ENCODE results near the gene SLC44A2. TPM values are rescaled to one million over a fixed set of nuclear protein-coding genes. Genes with fewer than 3 reads are reported as not detected.

The SLC44A2 gene
- 85.5 and 98.6 TPM in 2 replicates for total RNA-seq

GRCh38 chr19:10625003-10625761 is at the start of gene SLC44A2:
Gene SLC44A2, plus strand, starts transcription at chr19:10625553. Its CDS starts 81 bp downstream, at chr19:10625634.
- Mint-ChIP-seq H3K27me3 (no peaks in the 10 kb centered on the region), H3K4me1 (peaks cover 29% of the 10 kb centered on the region), H3K9me3 (no peaks in the 10 kb centered on the region), H3K27ac (peak within 1 kb of the TSS; percentile 72), H3K4me3 (peak within 1 kb of the TSS; percentile 39), H3K36me3 (ENCODE audit: low read depth) (peaks cover 19% of the 10 kb centered on the region)
- intact Hi-C loops (cut with micrococcal nuclease) = no loop called here
- DNase-seq = no peak

GRCh38 chr19:10577951-10578350 is 47.4 kb upstream of the SLC44A2 start:
- H3K4me1 Mint-ChIP-seq = peaks cover 13% of the 10 kb centered on the region

GRCh38 chr19:10580979-10581631 is 44.2 kb upstream of the SLC44A2 start:
- DNase-seq = peak; percentile 97
- no peak overlapping the region for H3K4me3 Mint-ChIP-seq
- intact Hi-C loops (cut with micrococcal nuclease) = loop anchor here (1.0 kb wide), 2 partner anchors 63 to 118 kb away; no protein-coding TSS in a partner anchor
- peak overlapping the region; percentile 30 for H3K27ac Mint-ChIP-seq
- no peaks in the 10 kb centered on the region for H3K9me3 Mint-ChIP-seq
- peaks cover 7% of the 10 kb centered on the region for H3K27me3 Mint-ChIP-seq
- H3K4me1 Mint-ChIP-seq = peaks cover 8% of the 10 kb centered on the region
- no peaks in the 10 kb centered on the region for H3K36me3 Mint-ChIP-seq (ENCODE audit: low read depth)

More at GRCh38 chr19:10577951-10578350, 47.4 kb upstream of the SLC44A2 start:
- Mint-ChIP-seq H3K36me3 (ENCODE audit: low read depth) (no peaks in the 10 kb centered on the region), H3K9me3 (no peaks in the 10 kb centered on the region), H3K27ac (no peak overlapping the region), H3K4me3 (no peak overlapping the region), H3K27me3 (no peaks in the 10 kb centered on the region)
- DNase-seq = no peak
- intact Hi-C loops (cut with micrococcal nuclease) = no loop called here

GRCh38 chr19:10582091-10582490 is 43.3 kb upstream of the SLC44A2 start:
- Mint-ChIP-seq H3K9me3 (no peaks in the 10 kb centered on the region), H3K4me3 (no peak overlapping the region), H3K36me3 (ENCODE audit: low read depth) (no peaks in the 10 kb centered on the region), H3K4me1 (peaks cover 8% of the 10 kb centered on the region), H3K27ac (no peak overlapping the region), H3K27me3 (peaks cover 15% of the 10 kb centered on the region)
- DNase-seq = no peak
- intact Hi-C loops (cut with micrococcal nuclease) = no loop called here

GRCh38 chr19:10583036-10583776 is 42.1 kb upstream of the SLC44A2 start:
- no peak overlapping the region for H3K4me3 Mint-ChIP-seq
- no peak overlapping the region for H3K27ac Mint-ChIP-seq
- intact Hi-C loops (cut with micrococcal nuclease) = no loop called here
- peaks cover 14% of the 10 kb centered on the region for H3K4me1 Mint-ChIP-seq
- no peak for DNase-seq
- peaks cover 23% of the 10 kb centered on the region for H3K27me3 Mint-ChIP-seq
- H3K9me3 Mint-ChIP-seq = peaks cover 7% of the 10 kb centered on the region
- H3K36me3 Mint-ChIP-seq (ENCODE audit: low read depth) = peaks cover 3% of the 10 kb centered on the region

GRCh38 chr19:10586396-10586795 is 39.0 kb upstream of the SLC44A2 start:
- intact Hi-C loops (cut with micrococcal nuclease) = no loop called here
- peaks cover 9% of the 10 kb centered on the region for H3K4me1 Mint-ChIP-seq
- no peak for DNase-seq
- no peak overlapping the region for H3K4me3 Mint-ChIP-seq
- H3K27ac Mint-ChIP-seq = no peak overlapping the region
- peaks cover 7% of the 10 kb centered on the region for H3K9me3 Mint-ChIP-seq
- H3K36me3 Mint-ChIP-seq (ENCODE audit: low read depth) = peaks cover 3% of the 10 kb centered on the region
- peaks cover 23% of the 10 kb centered on the region for H3K27me3 Mint-ChIP-seq

- H3K9me3 Mint-ChIP-seq = peaks cover 7% of the 10 kb centered on the region
- intact Hi-C loops (cut with micrococcal nuclease) = no loop called here
- peaks cover 23% of the 10 kb centered on the region for H3K27me3 Mint-ChIP-seq
- H3K4me3 Mint-ChIP-seq = no peak within 1 kb of the TSS
- peaks cover 9% of the 10 kb centered on the region for H3K4me1 Mint-ChIP-seq
- H3K27ac Mint-ChIP-seq = no peak within 1 kb of the TSS
- H3K36me3 Mint-ChIP-seq (ENCODE audit: low read depth) = peaks cover 3% of the 10 kb centered on the region
- no peak for DNase-seq
These were observed 38.1 kb upstream of the SLC44A2 start, which contains the start of gene AP1M2 for GRCh38 chr19:10587022-10587838. Gene AP1M2, minus strand, starts transcription at chr19:10587312. Its CDS starts 81 bp downstream, at chr19:10587231.

GRCh38 chr19:10587839-10588150 is 37.6 kb upstream of the SLC44A2 start:
- H3K27ac Mint-ChIP-seq = no peak overlapping the region
- intact Hi-C loops (cut with micrococcal nuclease) = no loop called here
- peaks cover 23% of the 10 kb centered on the region for H3K27me3 Mint-ChIP-seq
- peaks cover 3% of the 10 kb centered on the region for H3K36me3 Mint-ChIP-seq (ENCODE audit: low read depth)
- peaks cover 9% of the 10 kb centered on the region for H3K4me1 Mint-ChIP-seq
- peaks cover 7% of the 10 kb centered on the region for H3K9me3 Mint-ChIP-seq
- DNase-seq = no peak
- no peak overlapping the region for H3K4me3 Mint-ChIP-seq

- H3K27ac Mint-ChIP-seq = no peak overlapping the region
- intact Hi-C loops (cut with micrococcal nuclease) = no loop called here
- no peak for DNase-seq
- H3K9me3 Mint-ChIP-seq = no peaks in the 10 kb centered on the region
- H3K36me3 Mint-ChIP-seq (ENCODE audit: low read depth) = no peaks in the 10 kb centered on the region
- H3K4me1 Mint-ChIP-seq = peaks cover 18% of the 10 kb centered on the region
- H3K27me3 Mint-ChIP-seq = peaks cover 2% of the 10 kb centered on the region
- no peak overlapping the region for H3K4me3 Mint-ChIP-seq
These were observed 32.2 kb upstream of the SLC44A2 start for GRCh38 chr19:10593148-10593547.

- intact Hi-C loops (cut with micrococcal nuclease) = no loop called here
- Mint-ChIP-seq H3K4me1 (peaks cover 18% of the 10 kb centered on the region), H3K27me3 (peaks cover 4% of the 10 kb centered on the region), H3K4me3 (no peak overlapping the region), H3K27ac (peak overlapping the region; percentile 65), H3K36me3 (ENCODE audit: low read depth) (no peaks in the 10 kb centered on the region), H3K9me3 (no peaks in the 10 kb centered on the region)
- no peak for DNase-seq
These were observed 31.3 kb upstream of the SLC44A2 start for GRCh38 chr19:10593820-10594637.

- H3K4me3 Mint-ChIP-seq = peak overlapping the region; percentile 23
- no peak overlapping the region for H3K27ac Mint-ChIP-seq
- peaks cover 8% of the 10 kb centered on the region for H3K36me3 Mint-ChIP-seq (ENCODE audit: low read depth)
- H3K27me3 Mint-ChIP-seq = peaks cover 12% of the 10 kb centered on the region
- H3K4me1 Mint-ChIP-seq = peaks cover 32% of the 10 kb centered on the region
- intact Hi-C loops (cut with micrococcal nuclease) = no loop called here
- DNase-seq = no peak
- no peaks in the 10 kb centered on the region for H3K9me3 Mint-ChIP-seq
These were observed 25.2 kb upstream of the SLC44A2 start for GRCh38 chr19:10600149-10600548.

- Mint-ChIP-seq H3K9me3 (no peaks in the 10 kb centered on the region), H3K27ac (peak overlapping the region; percentile 80), H3K27me3 (peaks cover 12% of the 10 kb centered on the region), H3K4me1 (peaks cover 20% of the 10 kb centered on the region), H3K4me3 (peak overlapping the region; percentile 74), H3K36me3 (ENCODE audit: low read depth) (peaks cover 8% of the 10 kb centered on the region)
- no peak for DNase-seq
- intact Hi-C loops (cut with micrococcal nuclease) = loop anchor here (1.0 kb wide), 2 partner anchors 36 to 52 kb away; partner anchors contain the start of genes ILF3 and KRI1
These were observed 23.4 kb upstream of the SLC44A2 start for GRCh38 chr19:10601999-10602329.

All from activated CD4-positive, alpha-beta T cell treated with anti-CD3 and anti-CD28 coated beads, Interleukin-2, amount 10 ng/mL, durations not matched to agents 24 days and 14 days (primary cell).